Measurements from ENCODE around the gene INSM1. TPM values are rescaled to one million over a fixed set of nuclear protein-coding genes. Genes with fewer than 3 reads are reported as not detected.

Gene INSM1
- total and polyA plus RNA-seq, 7 experiments from 2014 or later = 0.12 to 0.53 TPM; not detected in 5

- Mint-ChIP-seq H3K27me3 (peaks cover 51 to 74% (median 63%) of the 10 kb centered on the region in 5 donors), H3K27ac (no peak overlapping the region), H3K4me1 (peaks cover 8 to 34% (median 23%) of the 10 kb centered on the region in 7 donors), H3K4me3 (peak overlapping the region in 1 of 10 donors; percentile 34), H3K9me3 (no peaks in the 10 kb centered on the region), H3K36me3 (peaks cover 0 to 5% (median 0%) of the 10 kb centered on the region in 5 donors)
- DNase-seq = no peak
- intact Hi-C loops (cut with micrococcal nuclease) = loop anchor here in 1 of 2 donors (5.0 to 10.0 kb wide), 3 partner anchors 1142 to 1339 kb away; partner anchors contain the start of gene PAX1
- H3K4me3 ChIP-seq (ENCODE audit: low read length) = no peak overlapping the region
- no peak overlapping the region for H3K27ac ChIP-seq (ENCODE audit: low read depth, low read length)
- H3K36me3 ChIP-seq (ENCODE audit: control insufficient read depth in 2 of 3, insufficient read depth in 3 of 3, low read length in 3 of 3) = no peaks in the 10 kb centered on the region
- ATAC-seq = no peak
- H3K9me3 ChIP-seq (ENCODE audit: control insufficient read depth in 2 of 3, low read length in 3 of 3) = no peaks in the 10 kb centered on the region
- CTCF ChIA-PET = no interaction called here
- no peaks in the 10 kb centered on the region for H3K27me3 ChIP-seq (ENCODE audit: control insufficient read depth in 2 of 2, insufficient read depth in 2 of 2, low read length in 2 of 2)
- POLR2A ChIA-PET = no interaction called here
- peaks cover 0 to 4% of the 10 kb centered on the region in 2 donors for H3K4me1 ChIP-seq (ENCODE audit: control insufficient read depth in 2 of 2, insufficient read depth in 2 of 2, low read length in 2 of 2)
Measured at GRCh38 chr20:20365480-20366161, 2.3 kb upstream of the INSM1 start.

GRCh38 chr20:20366551-20366875 lies 1.4 kb upstream of the INSM1 start:
- Histone ChIP-seq H3K4me1 (ENCODE audit: control insufficient read depth in 2 of 2, insufficient read depth in 2 of 2, low read length in 2 of 2) (no peaks in the 10 kb centered on the region), H3K4me3 (ENCODE audit: low read length) (no peak overlapping the region), H3K9me3 (ENCODE audit: control insufficient read depth in 2 of 3, low read length in 3 of 3) (no peaks in the 10 kb centered on the region), H3K36me3 (ENCODE audit: control insufficient read depth in 2 of 3, insufficient read depth in 3 of 3, low read length in 3 of 3) (no peaks in the 10 kb centered on the region), H3K27ac (ENCODE audit: low read depth, low read length) (no peak overlapping the region), H3K27me3 (ENCODE audit: control insufficient read depth in 2 of 2, insufficient read depth in 2 of 2, low read length in 2 of 2) (peaks cover 0 to under 1% of the 10 kb centered on the region in 2 donors)
- ATAC-seq = no peak
- no peak for DNase-seq
- H3K4me1 Mint-ChIP-seq = peaks cover 8 to 28% (median 18%) of the 10 kb centered on the region in 7 donors
- ChIA-PET CTCF (no interaction called here), POLR2A (no interaction called here)
- no peaks in the 10 kb centered on the region for H3K9me3 Mint-ChIP-seq
- peak overlapping the region in 5 of 10 donors; percentile 16 to 68 (median 54) for H3K4me3 Mint-ChIP-seq
- intact Hi-C loops (cut with micrococcal nuclease) = loop anchor here in 1 of 2 donors (5.0 to 10.0 kb wide), 3 partner anchors 1141 to 1338 kb away; partner anchors contain the start of gene PAX1
- H3K27me3 Mint-ChIP-seq = peaks cover 51 to 73% (median 66%) of the 10 kb centered on the region in 5 donors
- peak overlapping the region in 1 of 9 donors; percentile 80 for H3K27ac Mint-ChIP-seq
- peaks cover 0 to 5% (median 0%) of the 10 kb centered on the region in 5 donors for H3K36me3 Mint-ChIP-seq

- Histone ChIP-seq H3K9me3 (ENCODE audit: control insufficient read depth in 2 of 3, low read length in 3 of 3) (no peaks in the 10 kb centered on the region), H3K4me3 (ENCODE audit: low read length) (no peak overlapping the region), H3K36me3 (ENCODE audit: control insufficient read depth in 2 of 3, insufficient read depth in 3 of 3, low read length in 3 of 3) (no peaks in the 10 kb centered on the region), H3K27me3 (ENCODE audit: control insufficient read depth in 2 of 2, insufficient read depth in 2 of 2, low read length in 2 of 2) (peaks cover 0 to 2% of the 10 kb centered on the region in 2 donors), H3K4me1 (ENCODE audit: control insufficient read depth in 2 of 2, insufficient read depth in 2 of 2, low read length in 2 of 2) (no peaks in the 10 kb centered on the region), H3K27ac (ENCODE audit: low read depth, low read length) (no peak overlapping the region)
- Mint-ChIP-seq H3K27me3 (peaks cover 51 to 73% (median 67%) of the 10 kb centered on the region in 5 donors), H3K27ac (no peak overlapping the region), H3K4me1 (peaks cover 8 to 27% (median 18%) of the 10 kb centered on the region in 7 donors), H3K9me3 (no peaks in the 10 kb centered on the region), H3K36me3 (peaks cover 0 to 5% (median 0%) of the 10 kb centered on the region in 5 donors), H3K4me3 (peak overlapping the region in 3 of 10 donors; percentile 43 to 69 (median 57))
- no peak for ATAC-seq
- CTCF ChIA-PET = no interaction called here
- DNase-seq = no peak
- intact Hi-C loops (cut with micrococcal nuclease) = loop anchor here in 1 of 2 donors (5.0 to 10.0 kb wide), 3 partner anchors 1140 to 1338 kb away; partner anchors contain the start of gene PAX1
- POLR2A ChIA-PET = no interaction called here
Measured at GRCh38 chr20:20366876-20367574, 879 bp upstream of the INSM1 start.

GRCh38 chr20:20368418-20369249 lies 730 bp downstream of the INSM1 start:
- ChIA-PET POLR2A (no interaction called here), CTCF (no interaction called here)
- H3K27ac ChIP-seq (ENCODE audit: low read depth, low read length) = no peak overlapping the region
- intact Hi-C loops (cut with micrococcal nuclease) = loop anchor here in 1 of 2 donors (5.0 to 10.0 kb wide), 3 partner anchors 1139 to 1336 kb away; partner anchors contain the start of gene PAX1
- no peak overlapping the region for H3K4me3 Mint-ChIP-seq
- H3K4me1 Mint-ChIP-seq = peaks cover 8 to 18% (median 13%) of the 10 kb centered on the region in 7 donors
- H3K4me1 ChIP-seq (ENCODE audit: control insufficient read depth in 2 of 2, insufficient read depth in 2 of 2, low read length in 2 of 2) = no peaks in the 10 kb centered on the region
- no peaks in the 10 kb centered on the region for H3K9me3 Mint-ChIP-seq
- H3K4me3 ChIP-seq (ENCODE audit: low read length) = no peak overlapping the region
- no peak overlapping the region for H3K27ac Mint-ChIP-seq
- peaks cover 0 to 5% of the 10 kb centered on the region in 2 donors for H3K27me3 ChIP-seq (ENCODE audit: control insufficient read depth in 2 of 2, insufficient read depth in 2 of 2, low read length in 2 of 2)
- ATAC-seq = no peak
- H3K36me3 ChIP-seq (ENCODE audit: control insufficient read depth in 2 of 3, insufficient read depth in 3 of 3, low read length in 3 of 3) = no peaks in the 10 kb centered on the region
- H3K36me3 Mint-ChIP-seq = peaks cover 0 to 5% (median 0%) of the 10 kb centered on the region in 5 donors
- no peaks in the 10 kb centered on the region for H3K9me3 ChIP-seq (ENCODE audit: control insufficient read depth in 2 of 3, low read length in 3 of 3)
- peak in 1 of 9 donors; percentile 58 for DNase-seq
- peaks cover 53 to 73% (median 65%) of the 10 kb centered on the region in 5 donors for H3K27me3 Mint-ChIP-seq

GRCh38 chr20:20369250-20370093 lies 1.6 kb downstream of the INSM1 start:
- H3K27ac Mint-ChIP-seq = peak overlapping the region in 1 of 9 donors; percentile 51
- ChIA-PET CTCF (no interaction called here), POLR2A (no interaction called here)
- peak overlapping the region in 9 of 10 donors; percentile 11 to 82 (median 68) for H3K4me3 Mint-ChIP-seq
- Histone ChIP-seq H3K27me3 (ENCODE audit: control insufficient read depth in 2 of 2, insufficient read depth in 2 of 2, low read length in 2 of 2) (peaks cover 0 to 5% of the 10 kb centered on the region in 2 donors), H3K4me3 (ENCODE audit: low read length) (no peak overlapping the region), H3K36me3 (ENCODE audit: control insufficient read depth in 2 of 3, insufficient read depth in 3 of 3, low read length in 3 of 3) (no peaks in the 10 kb centered on the region), H3K27ac (ENCODE audit: low read depth, low read length) (no peak overlapping the region), H3K9me3 (ENCODE audit: control insufficient read depth in 2 of 3, low read length in 3 of 3) (no peaks in the 10 kb centered on the region), H3K4me1 (ENCODE audit: control insufficient read depth in 2 of 2, insufficient read depth in 2 of 2, low read length in 2 of 2) (no peaks in the 10 kb centered on the region)
- intact Hi-C loops (cut with micrococcal nuclease) = loop anchor here in 1 of 2 donors (5.0 to 10.0 kb wide), 3 partner anchors 1138 to 1335 kb away; partner anchors contain the start of gene PAX1
- ATAC-seq = no peak
- H3K9me3 Mint-ChIP-seq = no peaks in the 10 kb centered on the region
- DNase-seq = peak in 1 of 9 donors; percentile 63
- peaks cover 8 to 18% (median 13%) of the 10 kb centered on the region in 7 donors for H3K4me1 Mint-ChIP-seq
- peaks cover 61 to 73% (median 67%) of the 10 kb centered on the region in 5 donors for H3K27me3 Mint-ChIP-seq
- peaks cover 0 to 5% (median 0%) of the 10 kb centered on the region in 5 donors for H3K36me3 Mint-ChIP-seq
